MCF 10A (cell line): Measurements from ENCODE around the gene CLMN. TPM values are rescaled to one million over a fixed set of nuclear protein-coding genes. Genes with fewer than 3 reads are reported as not detected.
A peak's percentile ranks its signal among the peaks of the same experiment; 100 is the strongest.

Source experiments
- BruUV-seq: library from RNA; stranded (reverse); fragments of 400-500 nt; replicated peaks from 2 replicates; lab custom pipeline; 2021; lab: Mats Ljungman, UMichigan
- CTCF ChIA-PET: fragments of 300-600 bp; sonication (Branson Sonifier 250); formaldehyde crosslinking; extraction: SDS; loops from one replicate; lab custom pipeline; 2021; ENCODE audit warnings: antibody characterized with exemption, inconsistent platforms; lab: Yijun Ruan, JAX
- POLR2A ChIA-PET: fragments of 300-600, 350-650 bp; sonication (Branson Sonifier 250); formaldehyde crosslinking; extraction: SDS; loops from one replicate; lab custom pipeline; 2020; ENCODE audit warnings: antibody characterized with exemption, inconsistent platforms; lab: Yijun Ruan, JAX
- DNase-seq: peaks from one replicate; pipeline ENCODE4 v3.0.0-alpha.2; 2018; ENCODE audit not compliant: unreplicated experiment
- H3K27ac Mint-ChIP-seq: one replicate; pipeline ENCODE4 v1.8.0; 2022; ENCODE audit warnings: mild to moderate bottlenecking, low read depth, mixed read lengths; ENCODE audit not compliant: unreplicated experiment
- H3K27me3 Mint-ChIP-seq: one replicate; pipeline ENCODE4 v1.8.0; 2022; ENCODE audit warnings: mixed read lengths; ENCODE audit not compliant: insufficient read depth, unreplicated experiment
- H3K36me3 Mint-ChIP-seq: one replicate; pipeline ENCODE4 v1.8.0; 2022; ENCODE audit warnings: mild to moderate bottlenecking, moderate library complexity, mixed read lengths; ENCODE audit not compliant: insufficient read depth, unreplicated experiment
- H3K4me1 Mint-ChIP-seq: one replicate; pipeline ENCODE4 v1.8.0; 2022; ENCODE audit warnings: mixed read lengths; ENCODE audit not compliant: insufficient read depth, unreplicated experiment
- H3K4me3 Mint-ChIP-seq: one replicate; pipeline ENCODE4 v1.8.0; 2022; ENCODE audit warnings: mild to moderate bottlenecking, moderate library complexity, mixed read lengths; ENCODE audit not compliant: unreplicated experiment
- H3K9me3 Mint-ChIP-seq: one replicate; pipeline ENCODE4 v1.8.0; 2022; ENCODE audit warnings: mixed read lengths; ENCODE audit not compliant: unreplicated experiment
- intact Hi-C: fragments of 100-400 bp; cut with micrococcal nuclease; formaldehyde crosslinking; loops from 2 replicates; pipeline ENCODE4 v1.14.1; 2022
- microRNA-seq: library from miRNA; unstranded; fragments of <30 nt; microRNA quantifications from one replicate; pipeline ENCODE4 v1.2.0, GENCODE V29; 2022
- total RNA-seq: library from RNA; stranded (reverse); gene quantifications from 2 replicates; pipeline ENCODE4 v1.2.3, GENCODE V29; 2022
- TF ChIP-seq, protein P1 (sequence below): fragments of 200-600 bp; IDR thresholded peaks from one replicate; pipeline ENCODE4 v1.8.0; 2022; ENCODE audit warnings: antibody characterized with exemption, mild to moderate bottlenecking; ENCODE audit not compliant: unreplicated experiment

The CLMN gene
- total RNA-seq, 1 experiment from 2014 or later, result 17.9 TPM

- Mint-ChIP-seq H3K27ac (peak overlapping the region; percentile 64), H3K4me3 (no peak overlapping the region), H3K27me3 (no peaks in the 10 kb centered on the region), H3K4me1 (peaks cover 24% of the 10 kb centered on the region), H3K9me3 (no peaks in the 10 kb centered on the region), H3K36me3 (peaks cover 49% of the 10 kb centered on the region)
- TF ChIP-seq, protein P1, sequence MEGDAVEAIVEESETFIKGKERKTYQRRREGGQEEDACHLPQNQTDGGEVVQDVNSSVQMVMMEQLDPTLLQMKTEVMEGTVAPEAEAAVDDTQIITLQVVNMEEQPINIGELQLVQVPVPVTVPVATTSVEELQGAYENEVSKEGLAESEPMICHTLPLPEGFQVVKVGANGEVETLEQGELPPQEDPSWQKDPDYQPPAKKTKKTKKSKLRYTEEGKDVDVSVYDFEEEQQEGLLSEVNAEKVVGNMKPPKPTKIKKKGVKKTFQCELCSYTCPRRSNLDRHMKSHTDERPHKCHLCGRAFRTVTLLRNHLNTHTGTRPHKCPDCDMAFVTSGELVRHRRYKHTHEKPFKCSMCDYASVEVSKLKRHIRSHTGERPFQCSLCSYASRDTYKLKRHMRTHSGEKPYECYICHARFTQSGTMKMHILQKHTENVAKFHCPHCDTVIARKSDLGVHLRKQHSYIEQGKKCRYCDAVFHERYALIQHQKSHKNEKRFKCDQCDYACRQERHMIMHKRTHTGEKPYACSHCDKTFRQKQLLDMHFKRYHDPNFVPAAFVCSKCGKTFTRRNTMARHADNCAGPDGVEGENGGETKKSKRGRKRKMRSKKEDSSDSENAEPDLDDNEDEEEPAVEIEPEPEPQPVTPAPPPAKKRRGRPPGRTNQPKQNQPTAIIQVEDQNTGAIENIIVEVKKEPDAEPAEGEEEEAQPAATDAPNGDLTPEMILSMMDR, result no peak
- no peak for DNase-seq
- intact Hi-C loops, result no loop called here
- ChIA-PET POLR2A (interaction anchor here (1.4 kb wide), 1 partner anchor 23 kb away, joined by 5 read pairs; no protein-coding TSS in a partner anchor), CTCF (interaction anchor here (0.7 to 0.8 kb wide), 2 partner anchors 299 to 826 kb away, joined by 3 read pairs; no protein-coding TSS in a partner anchor)
- no TSS peak for BruUV-seq
These were observed 186.9 kb downstream of the CLMN start for GRCh38 chr14:95132760-95133159.

Small RNA genes lying within 50 kb of the gene (microRNA-seq; reads per million reads assigned to microRNA genes)
- gene MIR3173, result 9.3 reads per million, percentile 47 among the genes with 10 or more reads in this experiment

Other genes starting within 250 kb of the CLMN start
- 35.6 and 48.6 TPM in 2 replicates for gene DICER1, start 162.4 kb downstream of the CLMN start, total RNA-seq
- gene SYNE3, start 196.7 kb upstream of the CLMN start, total RNA-seq, result 8.9 and 9.5 TPM in 2 replicates
- gene GLRX5, start 215.1 kb upstream of the CLMN start, total RNA-seq, result 32.2 and 39.8 TPM in 2 replicates